GM21423 (cell line): Measurements from ENCODE around the gene ZNF674.

ENCODE experiments used
- ATAC-seq: cut with Tn5 transposase; IDR thresholded peaks from one replicate; pipeline ENCODE4 v1.9.1; 2021; ENCODE audit warnings: mild to moderate bottlenecking, moderate library complexity; ENCODE audit not compliant: unreplicated experiment

ZNF674 gene

GRCh38 chrX:46545111-46546005 lies at the start of gene ZNF674:
ZNF674 (minus strand) TSS chrX:46545421; CDS start chrX:46542087, 3,334 bp downstream.
- ATAC-seq: peak; percentile 87

GRCh38 chrX:46589977-46590723 lies 44.9 kb upstream of the ZNF674 start:
- no peak for ATAC-seq

- ATAC-seq: no peak
Measured at GRCh38 chrX:46588263-46588662, 43.0 kb upstream of the ZNF674 start.

GRCh38 chrX:46587753-46588171 lies 42.5 kb upstream of the ZNF674 start:
- ATAC-seq: no peak

GRCh38 chrX:46587158-46587557 lies 41.9 kb upstream of the ZNF674 start:
- ATAC-seq: no peak

- ATAC-seq: no peak
Measured at GRCh38 chrX:46584736-46585135, 39.5 kb upstream of the ZNF674 start.

- no peak for ATAC-seq
Measured at GRCh38 chrX:46582966-46583365, 37.7 kb upstream of the ZNF674 start.

- ATAC-seq: no peak
Measured at GRCh38 chrX:46582325-46582724, 37.1 kb upstream of the ZNF674 start.

- no peak for ATAC-seq
Measured at GRCh38 chrX:46580613-46581012, 35.4 kb upstream of the ZNF674 start.

- ATAC-seq: no peak
Measured at GRCh38 chrX:46579250-46579649, 34.0 kb upstream of the ZNF674 start.

- ATAC-seq: no peak
Measured at GRCh38 chrX:46577221-46578005, 32.2 kb upstream of the ZNF674 start.

- no peak for ATAC-seq
Measured at GRCh38 chrX:46576458-46576857, 31.2 kb upstream of the ZNF674 start.

GRCh38 chrX:46575991-46576392 lies 30.8 kb upstream of the ZNF674 start:
- ATAC-seq: no peak

GRCh38 chrX:46575586-46575985 lies 30.4 kb upstream of the ZNF674 start:
- no peak for ATAC-seq

- ATAC-seq: no peak
Measured at GRCh38 chrX:46574774-46575381, 29.7 kb upstream of the ZNF674 start.

- ATAC-seq: no peak
Measured at GRCh38 chrX:46573892-46574773, 28.9 kb upstream of the ZNF674 start.

- peak; percentile 44 for ATAC-seq
Measured at GRCh38 chrX:46573331-46573891, 28.2 kb upstream of the ZNF674 start, which contains the start of gene CHST7. CHST7 (plus strand) TSS chrX:46573765; CDS start chrX:46573932, 167 bp downstream.

- ATAC-seq: peak; percentile 34
Measured at GRCh38 chrX:46572340-46572936, 27.2 kb upstream of the ZNF674 start.
